ENCODE results near the gene STAG1.

GRCh38 chr3:136547293-136547692 is 204.9 kb downstream of the STAG1 start:
- no peak for TF ChIP-seq CTCF (IDR thresholded peaks at IDR 0.05; ENCODE audit: poor library complexity)
- TF ChIP-seq EZH2phosphoT487 (IDR thresholded peaks at IDR 0.05; ENCODE audit: low read depth, severe bottlenecking, unreplicated experiment): no peak

Data from hepatocyte (in vitro differentiated cells).